Prostate gland (tissue), 2 donors: ENCODE data around the gene ENPP6.

Experiments used
- CTCF ChIP-seq, 4 experiments: fragments of 200-600 bp in 2 of 4; fragments of 450-650 bp in 2 of 4; sonication (generic) in 2 of 4; IDR thresholded peaks; 1 replicate in 3 of 4; 2 replicates in 1 of 4; pipeline ENCODE4 v1.5.1; 2016 to 2019; ENCODE audit warnings: antibody characterized with exemption in 4 of 4, mild to moderate bottlenecking in 2 of 4, moderate library complexity in 2 of 4
- POLR2A ChIP-seq: fragments of 450-650 bp; IDR thresholded peaks from one replicate; pipeline ENCODE4 v1.6.1; 2016; ENCODE audit warnings: antibody characterized with exemption, mild to moderate bottlenecking

- no peak for TF ChIP-seq POLR2A
- peak in 2 of 4 experiments; percentile 44 to 52 for TF ChIP-seq CTCF (IDR thresholded peaks at IDR 0.05)
These were observed 120.5 kb downstream of the ENPP6 start for GRCh38 chr4:184097241-184097605.
